ENCODE data around the gene KIAA0513. TPM values are rescaled to one million over a fixed set of nuclear protein-coding genes. Genes with fewer than 3 reads are reported as not detected.

KIAA0513 gene
- total RNA-seq, 1 donor from 2014 or later = 1.9 TPM

- H3K36me3 ChIP-seq (ENCODE audit: control insufficient read depth, insufficient read depth, low read length) = no peaks in the 10 kb centered on the region
- H3K4me3 ChIP-seq (ENCODE audit: low read depth, low read length) = no peak overlapping the region
- no peak for TF ChIP-seq CTCF (IDR thresholded peaks at IDR 0.05; ENCODE audit: insufficient read depth, low read length, poor library complexity, severe bottlenecking)
- no peak for DNase-seq (ENCODE audit: low read depth)
- peaks cover 9% of the 10 kb centered on the region for H3K27me3 ChIP-seq (ENCODE audit: control insufficient read depth, insufficient read depth, low read length)
Observed at GRCh38 chr16:85105475-85105874, 77.9 kb downstream of the KIAA0513 start.

- no peak overlapping the region for H3K4me3 ChIP-seq (ENCODE audit: low read depth, low read length)
- no peaks in the 10 kb centered on the region for H3K36me3 ChIP-seq (ENCODE audit: control insufficient read depth, insufficient read depth, low read length)
- DNase-seq (ENCODE audit: low read depth) = no peak
- peaks cover 9% of the 10 kb centered on the region for H3K27me3 ChIP-seq (ENCODE audit: control insufficient read depth, insufficient read depth, low read length)
- TF ChIP-seq CTCF (IDR thresholded peaks at IDR 0.05; ENCODE audit: insufficient read depth, low read length, poor library complexity, severe bottlenecking) = no peak
Observed at GRCh38 chr16:85107083-85107482, 79.5 kb downstream of the KIAA0513 start.

GRCh38 chr16:85107532-85107931 is 79.9 kb downstream of the KIAA0513 start:
- H3K27me3 ChIP-seq (ENCODE audit: control insufficient read depth, insufficient read depth, low read length) = peaks cover 9% of the 10 kb centered on the region
- no peaks in the 10 kb centered on the region for H3K36me3 ChIP-seq (ENCODE audit: control insufficient read depth, insufficient read depth, low read length)
- no peak overlapping the region for H3K4me3 ChIP-seq (ENCODE audit: low read depth, low read length)
- no peak for DNase-seq (ENCODE audit: low read depth)
- no peak for TF ChIP-seq CTCF (IDR thresholded peaks at IDR 0.05; ENCODE audit: insufficient read depth, low read length, poor library complexity, severe bottlenecking)

DNA sequence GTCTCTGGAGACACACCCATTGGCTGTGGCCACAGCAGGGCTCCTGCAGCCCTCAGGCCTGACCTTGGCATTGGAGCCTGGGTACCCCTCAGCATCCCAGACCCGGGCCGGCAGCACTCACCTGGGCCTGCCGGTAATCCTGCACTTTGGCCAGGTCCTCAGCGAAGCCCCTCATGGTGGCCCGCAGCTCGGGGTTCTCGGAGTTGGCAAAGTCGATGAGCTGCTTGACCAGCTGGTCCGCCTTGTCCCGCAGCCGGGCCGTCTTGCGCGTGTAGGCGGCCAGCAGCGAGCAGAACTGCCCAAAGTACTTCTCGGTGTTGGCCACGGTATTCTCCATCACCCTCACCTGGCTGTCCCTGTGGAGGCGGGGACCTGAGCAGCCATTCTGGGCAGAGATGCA is 82.5 kb downstream of the KIAA0513 start:
- TF ChIP-seq CTCF (IDR thresholded peaks at IDR 0.05; ENCODE audit: insufficient read depth, low read length, poor library complexity, severe bottlenecking) = no peak
- Histone ChIP-seq H3K27me3 (ENCODE audit: control insufficient read depth, insufficient read depth, low read length) (peaks cover 16% of the 10 kb centered on the region), H3K36me3 (ENCODE audit: control insufficient read depth, insufficient read depth, low read length) (no peaks in the 10 kb centered on the region), H3K4me3 (ENCODE audit: low read depth, low read length) (no peak overlapping the region)
- no peak for DNase-seq (ENCODE audit: low read depth)

GRCh38 chr16:85111184-85111583 is 83.6 kb downstream of the KIAA0513 start:
- DNase-seq (ENCODE audit: low read depth) = no peak
- H3K27me3 ChIP-seq (ENCODE audit: control insufficient read depth, insufficient read depth, low read length) = peaks cover 15% of the 10 kb centered on the region
- no peak overlapping the region for H3K4me3 ChIP-seq (ENCODE audit: low read depth, low read length)
- no peaks in the 10 kb centered on the region for H3K36me3 ChIP-seq (ENCODE audit: control insufficient read depth, insufficient read depth, low read length)
- TF ChIP-seq CTCF (IDR thresholded peaks at IDR 0.05; ENCODE audit: insufficient read depth, low read length, poor library complexity, severe bottlenecking) = no peak

DNA sequence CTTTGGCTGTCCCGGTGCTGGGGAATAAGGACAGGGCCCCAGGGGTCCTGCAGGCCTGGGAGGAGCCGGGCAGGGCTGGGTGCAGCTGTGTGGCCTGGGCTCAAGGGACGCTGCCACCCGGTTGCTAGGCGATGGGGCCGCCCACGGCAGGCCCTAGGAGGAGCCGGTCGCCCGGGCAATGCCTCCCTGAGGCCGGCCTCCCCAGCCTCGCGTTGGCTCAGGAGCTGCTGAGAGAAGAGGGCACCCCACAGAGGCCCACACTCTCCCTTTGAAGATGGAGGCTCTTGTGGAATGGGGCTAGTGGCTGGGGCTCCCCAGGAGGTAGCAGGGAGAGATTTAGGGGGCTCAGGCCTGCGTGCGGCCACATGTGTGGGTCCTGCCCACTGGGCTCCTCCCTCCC is 84.8 kb downstream of the KIAA0513 start, which contains the start of gene CIBAR2:
CIBAR2 (minus strand) TSS at position 109 of the 400 bp plus-strand sequence. CDS start 120 bp downstream, outside the sequence.
- no peak for DNase-seq (ENCODE audit: low read depth)
- peaks cover 13% of the 10 kb centered on the region for H3K27me3 ChIP-seq (ENCODE audit: control insufficient read depth, insufficient read depth, low read length)

More for the DNA sequence above, 84.8 kb downstream of the KIAA0513 start, which contains the start of gene CIBAR2:
- Histone ChIP-seq H3K36me3 (ENCODE audit: control insufficient read depth, insufficient read depth, low read length) (no peaks in the 10 kb centered on the region), H3K4me3 (ENCODE audit: low read depth, low read length) (no peak within 1 kb of the TSS)
- no peak for TF ChIP-seq CTCF (IDR thresholded peaks at IDR 0.05; ENCODE audit: insufficient read depth, low read length, poor library complexity, severe bottlenecking)

Data from kidney epithelial cell (primary cell).